ENCODE results near the gene KCNA3. TPM values are rescaled to one million over a fixed set of nuclear protein-coding genes. Genes with fewer than 3 reads are reported as not detected.

The KCNA3 gene
- total and polyA plus RNA-seq, 4 donors, result 0.23 to 2.2 (median 0.34) TPM

DNA sequence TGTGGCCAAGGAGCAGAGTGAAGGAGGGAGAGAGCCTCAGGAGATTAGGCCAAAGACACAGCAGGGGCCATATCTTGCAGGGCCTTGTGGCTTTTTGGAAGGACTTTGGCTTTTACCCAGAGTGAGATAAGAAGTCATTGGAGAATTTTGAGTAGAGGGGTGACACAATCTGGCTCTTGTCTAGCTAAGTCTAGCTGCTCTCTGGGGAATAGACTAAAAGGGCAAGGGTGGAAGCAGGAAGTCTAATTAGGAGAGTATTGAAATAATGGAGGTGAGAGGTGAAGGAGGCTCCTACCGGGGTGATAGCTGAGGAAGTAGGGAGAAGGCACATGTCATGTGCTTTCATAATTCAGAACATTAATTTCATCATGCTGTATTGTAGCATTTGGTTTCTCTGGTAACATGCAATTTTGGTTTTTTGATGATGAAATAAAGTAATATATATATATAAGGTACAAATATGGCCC lies 34.3 kb upstream of the KCNA3 start (continued):
- TF ChIP-seq FOXA2 (IDR thresholded peaks at IDR 0.05) (no peak), HNF4G (IDR thresholded peaks at IDR 0.05) (no peak)

DNA sequence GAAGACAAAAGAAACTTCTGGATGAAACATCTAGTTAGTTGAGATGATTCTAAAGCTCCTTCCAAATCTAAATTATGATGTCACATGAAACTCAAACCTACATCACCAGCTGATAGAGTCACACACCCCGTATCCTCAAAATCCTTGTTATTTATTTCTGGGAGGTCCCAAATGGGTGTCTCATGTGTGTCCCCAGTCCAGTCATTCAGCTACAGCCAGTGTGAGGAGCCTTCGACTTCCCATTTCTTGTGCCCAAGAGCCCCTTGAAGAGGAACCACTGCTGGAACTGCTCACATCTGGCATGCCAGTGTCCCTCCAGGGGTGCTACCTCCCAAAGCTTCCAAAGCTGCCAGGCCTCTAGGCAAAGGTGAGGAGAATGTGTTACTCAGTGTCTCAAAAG lies 32.5 kb upstream of the KCNA3 start:
- WGBS, result 77% methylated on average over 2 of the region's 2 CpGs
- no peaks in the 10 kb centered on the region for H3K4me1 ChIP-seq (ENCODE audit: control insufficient read depth in 4 of 4, insufficient read depth in 4 of 4, low read length in 3 of 4)
- no peak overlapping the region for H3K9ac ChIP-seq (ENCODE audit: low read depth in 1 of 2, low read length in 2 of 2)
- no peak overlapping the region for H3K4me3 ChIP-seq (ENCODE audit: low read depth in 1 of 3, low read length in 3 of 3)
- no peak overlapping the region for H3K27ac ChIP-seq (ENCODE audit: low read depth in 1 of 2, low read length in 2 of 2)
- no peaks in the 10 kb centered on the region for H3K27me3 ChIP-seq (ENCODE audit: control insufficient read depth in 4 of 4, insufficient read depth in 4 of 4, low read length in 3 of 4)
- H3K9me3 ChIP-seq (ENCODE audit: control insufficient read depth in 4 of 4, low read length in 3 of 4), result no peaks in the 10 kb centered on the region
- no peak for DNase-seq (ENCODE audit: low spot score)
- no peaks in the 10 kb centered on the region for H3K36me3 ChIP-seq (ENCODE audit: control insufficient read depth in 4 of 4, insufficient read depth in 3 of 4, low read depth in 1 of 4, low read length in 3 of 4)
- TF ChIP-seq, protein P1, sequence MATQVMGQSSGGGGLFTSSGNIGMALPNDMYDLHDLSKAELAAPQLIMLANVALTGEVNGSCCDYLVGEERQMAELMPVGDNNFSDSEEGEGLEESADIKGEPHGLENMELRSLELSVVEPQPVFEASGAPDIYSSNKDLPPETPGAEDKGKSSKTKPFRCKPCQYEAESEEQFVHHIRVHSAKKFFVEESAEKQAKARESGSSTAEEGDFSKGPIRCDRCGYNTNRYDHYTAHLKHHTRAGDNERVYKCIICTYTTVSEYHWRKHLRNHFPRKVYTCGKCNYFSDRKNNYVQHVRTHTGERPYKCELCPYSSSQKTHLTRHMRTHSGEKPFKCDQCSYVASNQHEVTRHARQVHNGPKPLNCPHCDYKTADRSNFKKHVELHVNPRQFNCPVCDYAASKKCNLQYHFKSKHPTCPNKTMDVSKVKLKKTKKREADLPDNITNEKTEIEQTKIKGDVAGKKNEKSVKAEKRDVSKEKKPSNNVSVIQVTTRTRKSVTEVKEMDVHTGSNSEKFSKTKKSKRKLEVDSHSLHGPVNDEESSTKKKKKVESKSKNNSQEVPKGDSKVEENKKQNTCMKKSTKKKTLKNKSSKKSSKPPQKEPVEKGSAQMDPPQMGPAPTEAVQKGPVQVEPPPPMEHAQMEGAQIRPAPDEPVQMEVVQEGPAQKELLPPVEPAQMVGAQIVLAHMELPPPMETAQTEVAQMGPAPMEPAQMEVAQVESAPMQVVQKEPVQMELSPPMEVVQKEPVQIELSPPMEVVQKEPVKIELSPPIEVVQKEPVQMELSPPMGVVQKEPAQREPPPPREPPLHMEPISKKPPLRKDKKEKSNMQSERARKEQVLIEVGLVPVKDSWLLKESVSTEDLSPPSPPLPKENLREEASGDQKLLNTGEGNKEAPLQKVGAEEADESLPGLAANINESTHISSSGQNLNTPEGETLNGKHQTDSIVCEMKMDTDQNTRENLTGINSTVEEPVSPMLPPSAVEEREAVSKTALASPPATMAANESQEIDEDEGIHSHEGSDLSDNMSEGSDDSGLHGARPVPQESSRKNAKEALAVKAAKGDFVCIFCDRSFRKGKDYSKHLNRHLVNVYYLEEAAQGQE (IDR thresholded peaks at IDR 0.05), result no peak
- no peak for TF ChIP-seq EGR1 (IDR thresholded peaks at IDR 0.05; ENCODE audit: low read depth in 2 of 2)
- TF ChIP-seq, protein P2, sequence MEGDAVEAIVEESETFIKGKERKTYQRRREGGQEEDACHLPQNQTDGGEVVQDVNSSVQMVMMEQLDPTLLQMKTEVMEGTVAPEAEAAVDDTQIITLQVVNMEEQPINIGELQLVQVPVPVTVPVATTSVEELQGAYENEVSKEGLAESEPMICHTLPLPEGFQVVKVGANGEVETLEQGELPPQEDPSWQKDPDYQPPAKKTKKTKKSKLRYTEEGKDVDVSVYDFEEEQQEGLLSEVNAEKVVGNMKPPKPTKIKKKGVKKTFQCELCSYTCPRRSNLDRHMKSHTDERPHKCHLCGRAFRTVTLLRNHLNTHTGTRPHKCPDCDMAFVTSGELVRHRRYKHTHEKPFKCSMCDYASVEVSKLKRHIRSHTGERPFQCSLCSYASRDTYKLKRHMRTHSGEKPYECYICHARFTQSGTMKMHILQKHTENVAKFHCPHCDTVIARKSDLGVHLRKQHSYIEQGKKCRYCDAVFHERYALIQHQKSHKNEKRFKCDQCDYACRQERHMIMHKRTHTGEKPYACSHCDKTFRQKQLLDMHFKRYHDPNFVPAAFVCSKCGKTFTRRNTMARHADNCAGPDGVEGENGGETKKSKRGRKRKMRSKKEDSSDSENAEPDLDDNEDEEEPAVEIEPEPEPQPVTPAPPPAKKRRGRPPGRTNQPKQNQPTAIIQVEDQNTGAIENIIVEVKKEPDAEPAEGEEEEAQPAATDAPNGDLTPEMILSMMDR (IDR thresholded peaks at IDR 0.05; ENCODE audit: low read depth, low read length, missing input control), result no peak
- TF ChIP-seq, protein P3, sequence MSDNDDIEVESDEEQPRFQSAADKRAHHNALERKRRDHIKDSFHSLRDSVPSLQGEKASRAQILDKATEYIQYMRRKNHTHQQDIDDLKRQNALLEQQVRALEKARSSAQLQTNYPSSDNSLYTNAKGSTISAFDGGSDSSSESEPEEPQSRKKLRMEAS (IDR thresholded peaks at IDR 0.05), result no peak
- TF ChIP-seq RAD21 (IDR thresholded peaks at IDR 0.05), result no peak
- TF ChIP-seq TAF1 (conservative IDR thresholded peaks at IDR 0.05), result no peak
- no peak for TF ChIP-seq RXRA (IDR thresholded peaks at IDR 0.05)

DNA sequence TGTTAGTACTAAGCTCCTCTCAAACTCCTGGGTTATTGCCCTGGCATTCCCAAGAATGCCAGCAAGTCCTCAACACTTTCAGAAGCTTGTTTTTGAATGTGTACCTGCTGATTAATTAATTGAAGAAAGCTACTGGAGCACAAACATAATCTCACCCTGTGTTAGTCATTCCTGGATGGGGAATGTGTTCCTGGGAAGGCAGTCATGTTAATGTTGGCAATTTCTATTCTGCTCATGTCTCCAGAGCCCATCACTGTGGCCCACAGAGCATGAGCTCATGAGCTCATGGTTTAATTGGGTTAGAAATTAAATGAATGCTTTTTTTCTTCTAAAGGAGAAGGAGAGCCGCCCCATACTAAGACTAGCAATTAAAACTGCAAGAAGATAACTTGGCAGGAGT lies 31.9 kb upstream of the KCNA3 start:
- Histone ChIP-seq H3K4me1 (ENCODE audit: control insufficient read depth in 4 of 4, insufficient read depth in 4 of 4, low read length in 3 of 4) (no peaks in the 10 kb centered on the region), H3K27me3 (ENCODE audit: control insufficient read depth in 4 of 4, insufficient read depth in 4 of 4, low read length in 3 of 4) (no peaks in the 10 kb centered on the region), H3K27ac (ENCODE audit: low read depth in 1 of 2, low read length in 2 of 2) (no peak overlapping the region), H3K9ac (ENCODE audit: low read depth in 1 of 2, low read length in 2 of 2) (no peak overlapping the region), H3K36me3 (ENCODE audit: control insufficient read depth in 4 of 4, insufficient read depth in 3 of 4, low read depth in 1 of 4, low read length in 3 of 4) (no peaks in the 10 kb centered on the region), H3K4me3 (ENCODE audit: low read depth in 1 of 3, low read length in 3 of 3) (no peak overlapping the region), H3K9me3 (ENCODE audit: control insufficient read depth in 4 of 4, low read length in 3 of 4) (no peaks in the 10 kb centered on the region)
- WGBS, result 50% methylated on average over 1 of the region's 1 CpG
- TF ChIP-seq GABPA (IDR thresholded peaks at IDR 0.05 in 1 of 2, conservative IDR thresholded peaks at IDR 0.05 in 1 of 2), result no peak
- DNase-seq (ENCODE audit: low spot score), result no peak

DNA sequence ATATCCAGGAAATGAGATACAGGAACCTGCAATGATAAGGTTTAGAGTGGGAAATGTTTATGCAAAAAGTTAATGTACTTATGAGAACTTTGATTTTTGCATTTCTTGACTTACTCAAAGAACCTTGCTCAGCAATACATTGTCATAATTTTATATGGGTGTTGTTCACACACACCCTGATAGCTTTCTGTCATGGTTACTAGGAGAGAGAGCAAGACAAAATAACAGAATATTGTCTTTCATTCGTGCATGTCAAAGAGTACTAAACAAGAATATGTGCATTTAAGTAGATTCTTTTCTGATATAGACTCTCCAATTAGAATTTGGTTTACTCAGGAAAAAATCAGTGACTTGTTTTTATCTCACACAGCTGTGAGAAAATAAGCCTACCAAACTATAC lies 27.5 kb upstream of the KCNA3 start:
- no peaks in the 10 kb centered on the region for H3K4me1 ChIP-seq (ENCODE audit: control insufficient read depth in 4 of 4, insufficient read depth in 4 of 4, low read length in 3 of 4)
- no peak for DNase-seq (ENCODE audit: low spot score)
- no peak overlapping the region for H3K4me3 ChIP-seq (ENCODE audit: low read depth in 1 of 3, low read length in 3 of 3)
- TF ChIP-seq, protein P1 (IDR thresholded peaks at IDR 0.05), result no peak
- TF ChIP-seq HNF4A (conservative IDR thresholded peaks at IDR 0.05) (no peak), FOXA1 (IDR thresholded peaks at IDR 0.05) (no peak), RAD21 (IDR thresholded peaks at IDR 0.05) (no peak), JUND (IDR thresholded peaks at IDR 0.05) (no peak), HNF4G (IDR thresholded peaks at IDR 0.05) (no peak), TAF1 (conservative IDR thresholded peaks at IDR 0.05) (no peak), GABPA (IDR thresholded peaks at IDR 0.05 in 1 of 2, conservative IDR thresholded peaks at IDR 0.05 in 1 of 2) (no peak), SP1 (IDR thresholded peaks at IDR 0.05) (no peak), RXRA (IDR thresholded peaks at IDR 0.05) (no peak), EGR1 (IDR thresholded peaks at IDR 0.05; ENCODE audit: low read depth in 2 of 2) (no peak), NR2F2 (IDR thresholded peaks at IDR 0.05) (no peak), YY1 (IDR thresholded peaks at IDR 0.05) (no peak)
- TF ChIP-seq, protein P3 (IDR thresholded peaks at IDR 0.05), result no peak
- TF ChIP-seq, protein P4, sequence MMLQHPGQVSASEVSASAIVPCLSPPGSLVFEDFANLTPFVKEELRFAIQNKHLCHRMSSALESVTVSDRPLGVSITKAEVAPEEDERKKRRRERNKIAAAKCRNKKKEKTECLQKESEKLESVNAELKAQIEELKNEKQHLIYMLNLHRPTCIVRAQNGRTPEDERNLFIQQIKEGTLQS (IDR thresholded peaks at IDR 0.05), result no peak
- no peaks in the 10 kb centered on the region for H3K36me3 ChIP-seq (ENCODE audit: control insufficient read depth in 4 of 4, insufficient read depth in 3 of 4, low read depth in 1 of 4, low read length in 3 of 4)
- H3K27me3 ChIP-seq (ENCODE audit: control insufficient read depth in 4 of 4, insufficient read depth in 4 of 4, low read length in 3 of 4), result no peaks in the 10 kb centered on the region
- no peak overlapping the region for H3K27ac ChIP-seq (ENCODE audit: low read depth in 1 of 2, low read length in 2 of 2)
- H3K9ac ChIP-seq (ENCODE audit: low read depth in 1 of 2, low read length in 2 of 2), result no peak overlapping the region
- peaks cover 0 to 2% (median under 1%) of the 10 kb centered on the region in 4 donors for H3K9me3 ChIP-seq (ENCODE audit: control insufficient read depth in 4 of 4, low read length in 3 of 4)
- WGBS, result 58% methylated on average over 1 of the region's 1 CpG
